CD4-positive, alpha-beta T cell (primary cell): Measurements from ENCODE around the gene BACE2. TPM values are rescaled to one million over a fixed set of nuclear protein-coding genes. Genes with fewer than 3 reads are reported as not detected.
"Not testable (repeated sequence)": the region's sequence is repeated elsewhere in the genome, so short reads cannot be mapped to it uniquely, and the experiment has no call there.

Experiments used
- ATAC-seq: fragments of 200-7000 bp; cut with Tn5 transposase; one replicate; pipeline ENCODE4 v1.10.0; 2022; ENCODE audit warnings: mild to moderate bottlenecking; ENCODE audit not compliant: poor library complexity
- CTCF ChIA-PET: fragments of 350-600 bp; sonication (Branson Sonifier 250); formaldehyde crosslinking; loops from one replicate; lab custom pipeline; 2021; ENCODE audit warnings: antibody characterized with exemption, inconsistent platforms; lab: Charles Lee
- POLR2A ChIA-PET: fragments of 350-600 bp; sonication (Branson Sonifier 250); formaldehyde crosslinking; loops from one replicate; lab custom pipeline; 2021; ENCODE audit warnings: antibody characterized with exemption, inconsistent platforms; lab: Charles Lee
- DNase-seq, 14 experiments: peaks; one replicate each; pipeline ENCODE4 v3.0.0-alpha.2; 2013 to 2020; ENCODE audit warnings: mixed read lengths in 2 of 14
- H3K27ac ChIP-seq, 2 donors: one replicate each; pipeline versions ENCODE4 v1.5.1 to v1.7.0; 2013; ENCODE audit warnings: low read length in 2 of 2, low read depth in 1 of 2, mild to moderate bottlenecking in 1 of 2
- H3K27me3 ChIP-seq, 2 experiments: 1 replicate in 1 of 2; 2 replicates in 1 of 2; pipeline versions ENCODE4 v1.6.1 to v1.7.0; 2013; ENCODE audit warnings: low read length in 2 of 2, control low read depth in 1 of 2, mild to moderate bottlenecking in 1 of 2, moderate library complexity in 1 of 2; ENCODE audit not compliant: insufficient read depth in 2 of 2, control insufficient read depth in 1 of 2
- H3K36me3 ChIP-seq: one replicate; pipeline ENCODE4 v1.6.1; 2013; ENCODE audit warnings: low read length, control low read depth; ENCODE audit not compliant: insufficient read depth
- H3K4me1 ChIP-seq: one replicate; pipeline ENCODE4 v1.6.1; 2013; ENCODE audit warnings: low read length, control low read depth; ENCODE audit not compliant: insufficient read depth
- H3K4me3 ChIP-seq: one replicate; pipeline ENCODE4 v1.5.1; 2013; ENCODE audit warnings: mild to moderate bottlenecking, low read length, moderate library complexity
- H3K9me3 ChIP-seq, 2 experiments: 1 replicate in 1 of 2; 2 replicates in 1 of 2; pipeline versions ENCODE4 v1.6.1 to v1.7.0; 2013; ENCODE audit warnings: low read length in 2 of 2, mild to moderate bottlenecking in 2 of 2, control low read depth in 1 of 2, moderate library complexity in 1 of 2; ENCODE audit not compliant: control insufficient read depth in 1 of 2, insufficient read depth in 1 of 2
- H3K27ac Mint-ChIP-seq: one replicate; pipeline ENCODE4 v1.8.0; 2020; ENCODE audit warnings: mixed read lengths
- H3K27me3 Mint-ChIP-seq: one replicate; pipeline ENCODE4 v1.8.0; 2021; ENCODE audit warnings: mixed read lengths
- H3K36me3 Mint-ChIP-seq: one replicate; pipeline ENCODE4 v1.8.0; 2021; ENCODE audit warnings: low read depth, mixed read lengths
- H3K4me1 Mint-ChIP-seq: one replicate; pipeline ENCODE4 v1.8.0; 2021; ENCODE audit warnings: low read depth, mixed read lengths
- H3K4me3 Mint-ChIP-seq: one replicate; pipeline ENCODE4 v1.8.0; 2020; ENCODE audit warnings: mild to moderate bottlenecking, mixed read lengths
- H3K9me3 Mint-ChIP-seq: one replicate; pipeline ENCODE4 v1.8.0; 2020; ENCODE audit warnings: mixed read lengths
- CTCF ChIP-seq: fragments of 200-600 bp; IDR thresholded peaks from one replicate; pipeline ENCODE4 v1.8.0; 2022; ENCODE audit warnings: antibody characterized with exemption, mild to moderate bottlenecking
- intact Hi-C, 2 experiments: fragments of 100-400 bp; cut with DNase I in 1 of 2; cut with micrococcal nuclease in 1 of 2; formaldehyde crosslinking; loops; one replicate each; pipeline versions ENCODE4 v1.15.1 to v1.9.0; 2023 to 2025; cut with DNase I, micrococcal nuclease
- total RNA-seq, 174 experiments: library from RNA in 2 of 174; stranded (reverse) in 2 of 174; gene quantifications; one replicate each; pipeline ENCODE4 v1.2.3 and lab custom pipeline; 2021 to 2026

BACE2 gene
- total RNA-seq, 2 experiments from 2014 or later: 0.16 TPM; not detected in 1

GRCh38 chr21:41251961-41252642 lies 84.1 kb downstream of the BACE2 start:
- no peaks in the 10 kb centered on the region for H3K4me1 ChIP-seq
- H3K27me3 ChIP-seq: peaks cover 0 to 4% of the 10 kb centered on the region in 2 experiments
- Mint-ChIP-seq H3K36me3 (no peaks in the 10 kb centered on the region), H3K4me1 (no peaks in the 10 kb centered on the region), H3K4me3 (no peak overlapping the region), H3K27ac (no peak overlapping the region), H3K9me3 (peaks cover 3% of the 10 kb centered on the region), H3K27me3 (peaks cover 30% of the 10 kb centered on the region)
- no peak for ATAC-seq
- no peak overlapping the region for H3K4me3 ChIP-seq
- TF ChIP-seq CTCF: no peak
- DNase-seq: no peak
- ChIA-PET POLR2A (no interaction called here), CTCF (no interaction called here)
- no peak overlapping the region for H3K27ac ChIP-seq
- no peaks in the 10 kb centered on the region for H3K36me3 ChIP-seq
- H3K9me3 ChIP-seq: peaks cover 13 to 38% of the 10 kb centered on the region in 2 experiments
- intact Hi-C loops: no loop called here

- H3K9me3 Mint-ChIP-seq: peaks cover 3% of the 10 kb centered on the region
- peaks cover 31% of the 10 kb centered on the region for H3K27me3 Mint-ChIP-seq
- intact Hi-C loops: no loop called here
- Histone ChIP-seq H3K4me3 (no peak overlapping the region), H3K27me3 (peaks cover 0 to 4% of the 10 kb centered on the region in 2 experiments), H3K27ac (no peak overlapping the region), H3K4me1 (no peaks in the 10 kb centered on the region), H3K36me3 (no peaks in the 10 kb centered on the region), H3K9me3 (peaks cover 13 to 34% of the 10 kb centered on the region in 2 experiments)
- no peak for DNase-seq
- ATAC-seq: no peak
- no peak for TF ChIP-seq CTCF
- no peaks in the 10 kb centered on the region for H3K36me3 Mint-ChIP-seq
- ChIA-PET CTCF (no interaction called here), POLR2A (no interaction called here)
- no peak overlapping the region for H3K4me3 Mint-ChIP-seq
- H3K27ac Mint-ChIP-seq: no peak overlapping the region
- H3K4me1 Mint-ChIP-seq: no peaks in the 10 kb centered on the region
These were observed 86.2 kb downstream of the BACE2 start for GRCh38 chr21:41254090-41254700.

- no peak overlapping the region for H3K4me3 Mint-ChIP-seq
- peaks cover 31% of the 10 kb centered on the region for H3K27me3 Mint-ChIP-seq
- Histone ChIP-seq H3K9me3 (peaks cover 13 to 29% of the 10 kb centered on the region in 2 experiments), H3K27me3 (peaks cover 0 to 4% of the 10 kb centered on the region in 2 experiments), H3K36me3 (no peaks in the 10 kb centered on the region), H3K4me3 (no peak overlapping the region), H3K27ac (no peak overlapping the region), H3K4me1 (no peaks in the 10 kb centered on the region)
- H3K27ac Mint-ChIP-seq: no peak overlapping the region
- DNase-seq (no peak), ATAC-seq (no peak)
- intact Hi-C loops: no loop called here
- H3K36me3 Mint-ChIP-seq: no peaks in the 10 kb centered on the region
- POLR2A ChIA-PET: no interaction called here
- no peak for TF ChIP-seq CTCF
- CTCF ChIA-PET: no interaction called here
- H3K4me1 Mint-ChIP-seq: no peaks in the 10 kb centered on the region
- H3K9me3 Mint-ChIP-seq: peaks cover 3% of the 10 kb centered on the region
These were observed 87.2 kb downstream of the BACE2 start for GRCh38 chr21:41255190-41255589.

GRCh38 chr21:41256231-41256630 lies 88.3 kb downstream of the BACE2 start:
- H3K36me3 Mint-ChIP-seq, H3K9me3 Mint-ChIP-seq, H3K4me3 ChIP-seq, POLR2A ChIA-PET, H3K27me3 ChIP-seq, DNase-seq, H3K4me1 ChIP-seq, ATAC-seq, intact Hi-C loops, CTCF ChIA-PET, H3K4me3 Mint-ChIP-seq, H3K36me3 ChIP-seq, H3K27ac ChIP-seq, H3K27ac Mint-ChIP-seq, H3K4me1 Mint-ChIP-seq: not testable (repeated sequence)
- H3K27me3 Mint-ChIP-seq: peaks cover 25% of the 10 kb centered on the region
- H3K9me3 ChIP-seq: peaks cover 13 to 29% of the 10 kb centered on the region in 2 experiments
